ENCODE measurements around the gene LAMA2.

- TF ChIP-seq CTCF (IDR thresholded peaks at IDR 0.05; ENCODE audit: poor library complexity, severe bottlenecking) (no peak), REST (IDR thresholded peaks at IDR 0.05; ENCODE audit: borderline replicate concordance) (no peak), POLR2AphosphoS5 (IDR thresholded peaks at IDR 0.05) (no peak), EZH2 (IDR thresholded peaks at IDR 0.05; ENCODE audit: borderline replicate concordance, insufficient read depth, low read length, poor library complexity, severe bottlenecking) (no peak), MXI1 (conservative IDR thresholded peaks at IDR 0.05; ENCODE audit: poor library complexity, severe bottlenecking) (no peak)
Measured at GRCh38 chr6:129253242-129253641, 370.3 kb downstream of the LAMA2 start.
